Ishikawa (cell line): ENCODE data around the gene ASS1.

Source experiments
- CEBPB ChIP-seq: IDR thresholded peaks from 2 replicates; pipeline ENCODE4 v1.6.1; 2012
- CREB1 ChIP-seq: IDR thresholded peaks from 2 replicates; pipeline ENCODE4 v1.6.1; 2012; ENCODE audit warnings: low read depth
- EGR1 ChIP-seq: IDR thresholded peaks from 2 replicates; pipeline ENCODE4 v1.6.1; 2012
- EP300 ChIP-seq: IDR thresholded peaks from 2 replicates; pipeline ENCODE4 v1.6.1; 2012; ENCODE audit warnings: borderline replicate concordance
- FOXM1 ChIP-seq: IDR thresholded peaks from 2 replicates; pipeline ENCODE4 v1.6.1; 2012; ENCODE audit warnings: low read depth, borderline replicate concordance
- NFIC ChIP-seq: IDR thresholded peaks from 2 replicates; pipeline ENCODE4 v1.6.1; 2012
- RAD21 ChIP-seq: IDR thresholded peaks from 2 replicates; pipeline ENCODE4 v1.6.1; 2012; ENCODE audit warnings: low read depth
- TAF1 ChIP-seq: IDR thresholded peaks from 2 replicates; pipeline ENCODE4 v1.6.1; 2012; ENCODE audit warnings: low read depth, mild to moderate bottlenecking
- TCF12 ChIP-seq: IDR thresholded peaks from 2 replicates; pipeline ENCODE4 v1.6.1; 2012; ENCODE audit warnings: low read depth
- TEAD4 ChIP-seq: IDR thresholded peaks from 2 replicates; pipeline ENCODE4 v1.6.1; 2012
- YY1 ChIP-seq: IDR thresholded peaks from 2 replicates; pipeline ENCODE4 v1.6.1; 2012; ENCODE audit warnings: low read depth
- ZBTB7A ChIP-seq: IDR thresholded peaks from 2 replicates; pipeline ENCODE4 v1.6.1; 2012; ENCODE audit warnings: low read depth
- TF ChIP-seq, protein P1 (sequence below): IDR thresholded peaks from 2 replicates; pipeline ENCODE4 v1.6.1; 2012
- TF ChIP-seq, protein P2 (sequence below): IDR thresholded peaks from 2 replicates; pipeline ENCODE4 v1.6.1; 2012; ENCODE audit warnings: low read depth, mild to moderate bottlenecking
- TF ChIP-seq, protein P3 (sequence below): IDR thresholded peaks from 2 replicates; pipeline ENCODE4 v1.6.1; 2012

The ASS1 gene

DNA sequence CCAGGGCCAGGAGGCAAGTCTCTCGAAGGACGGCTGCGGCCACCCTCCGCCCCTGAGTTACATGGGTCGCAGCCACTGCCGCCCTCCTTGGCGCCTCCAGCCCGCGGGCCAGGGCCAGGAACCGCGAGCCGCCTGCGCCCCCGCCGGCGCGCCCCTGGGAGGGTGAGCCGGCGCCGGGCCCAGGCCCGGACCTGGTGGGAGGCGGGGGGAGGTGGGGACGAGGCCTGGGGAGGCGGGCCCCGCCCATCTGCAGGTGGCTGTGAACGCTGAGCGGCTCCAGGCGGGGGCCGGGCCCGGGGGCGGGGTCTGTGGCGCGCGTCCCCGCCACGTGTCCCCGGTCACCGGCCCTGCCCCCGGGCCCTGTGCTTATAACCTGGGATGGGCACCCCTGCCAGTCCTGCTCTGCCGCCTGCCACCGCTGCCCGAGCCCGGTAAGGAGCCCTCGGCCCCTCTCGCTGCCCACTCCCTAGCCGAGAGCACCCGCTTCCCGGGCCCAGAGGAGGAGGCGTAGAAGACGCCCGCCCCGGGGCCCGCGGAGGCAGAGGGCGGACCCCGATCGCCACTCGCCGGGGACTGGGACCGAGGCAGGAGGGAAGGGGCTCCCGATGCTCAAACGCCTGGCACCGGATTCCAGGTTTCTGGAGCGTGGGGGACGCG is at the start of gene ASS1:
Gene ASS1 (plus strand): TSS at position 397 of the 657 bp plus-strand sequence. CDS start 7,268 bp downstream, outside the sequence.
- TF ChIP-seq CREB1: no peak
- no peak for TF ChIP-seq TCF12
- no peak for TF ChIP-seq NFIC
- TF ChIP-seq, protein P1, sequence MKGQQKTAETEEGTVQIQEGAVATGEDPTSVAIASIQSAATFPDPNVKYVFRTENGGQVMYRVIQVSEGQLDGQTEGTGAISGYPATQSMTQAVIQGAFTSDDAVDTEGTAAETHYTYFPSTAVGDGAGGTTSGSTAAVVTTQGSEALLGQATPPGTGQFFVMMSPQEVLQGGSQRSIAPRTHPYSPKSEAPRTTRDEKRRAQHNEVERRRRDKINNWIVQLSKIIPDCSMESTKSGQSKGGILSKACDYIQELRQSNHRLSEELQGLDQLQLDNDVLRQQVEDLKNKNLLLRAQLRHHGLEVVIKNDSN: peak; percentile 88
- TF ChIP-seq, protein P2, sequence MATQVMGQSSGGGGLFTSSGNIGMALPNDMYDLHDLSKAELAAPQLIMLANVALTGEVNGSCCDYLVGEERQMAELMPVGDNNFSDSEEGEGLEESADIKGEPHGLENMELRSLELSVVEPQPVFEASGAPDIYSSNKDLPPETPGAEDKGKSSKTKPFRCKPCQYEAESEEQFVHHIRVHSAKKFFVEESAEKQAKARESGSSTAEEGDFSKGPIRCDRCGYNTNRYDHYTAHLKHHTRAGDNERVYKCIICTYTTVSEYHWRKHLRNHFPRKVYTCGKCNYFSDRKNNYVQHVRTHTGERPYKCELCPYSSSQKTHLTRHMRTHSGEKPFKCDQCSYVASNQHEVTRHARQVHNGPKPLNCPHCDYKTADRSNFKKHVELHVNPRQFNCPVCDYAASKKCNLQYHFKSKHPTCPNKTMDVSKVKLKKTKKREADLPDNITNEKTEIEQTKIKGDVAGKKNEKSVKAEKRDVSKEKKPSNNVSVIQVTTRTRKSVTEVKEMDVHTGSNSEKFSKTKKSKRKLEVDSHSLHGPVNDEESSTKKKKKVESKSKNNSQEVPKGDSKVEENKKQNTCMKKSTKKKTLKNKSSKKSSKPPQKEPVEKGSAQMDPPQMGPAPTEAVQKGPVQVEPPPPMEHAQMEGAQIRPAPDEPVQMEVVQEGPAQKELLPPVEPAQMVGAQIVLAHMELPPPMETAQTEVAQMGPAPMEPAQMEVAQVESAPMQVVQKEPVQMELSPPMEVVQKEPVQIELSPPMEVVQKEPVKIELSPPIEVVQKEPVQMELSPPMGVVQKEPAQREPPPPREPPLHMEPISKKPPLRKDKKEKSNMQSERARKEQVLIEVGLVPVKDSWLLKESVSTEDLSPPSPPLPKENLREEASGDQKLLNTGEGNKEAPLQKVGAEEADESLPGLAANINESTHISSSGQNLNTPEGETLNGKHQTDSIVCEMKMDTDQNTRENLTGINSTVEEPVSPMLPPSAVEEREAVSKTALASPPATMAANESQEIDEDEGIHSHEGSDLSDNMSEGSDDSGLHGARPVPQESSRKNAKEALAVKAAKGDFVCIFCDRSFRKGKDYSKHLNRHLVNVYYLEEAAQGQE: no peak
- TF ChIP-seq TAF1: peak; percentile 66
- TF ChIP-seq EGR1: peak; percentile 64
- peak; percentile 55; the same call in 1 of the 2 replicates for TF ChIP-seq ZBTB7A
- TF ChIP-seq, protein P3, sequence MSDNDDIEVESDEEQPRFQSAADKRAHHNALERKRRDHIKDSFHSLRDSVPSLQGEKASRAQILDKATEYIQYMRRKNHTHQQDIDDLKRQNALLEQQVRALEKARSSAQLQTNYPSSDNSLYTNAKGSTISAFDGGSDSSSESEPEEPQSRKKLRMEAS: peak; percentile 73; the same call in 1 of the 2 replicates

DNA sequence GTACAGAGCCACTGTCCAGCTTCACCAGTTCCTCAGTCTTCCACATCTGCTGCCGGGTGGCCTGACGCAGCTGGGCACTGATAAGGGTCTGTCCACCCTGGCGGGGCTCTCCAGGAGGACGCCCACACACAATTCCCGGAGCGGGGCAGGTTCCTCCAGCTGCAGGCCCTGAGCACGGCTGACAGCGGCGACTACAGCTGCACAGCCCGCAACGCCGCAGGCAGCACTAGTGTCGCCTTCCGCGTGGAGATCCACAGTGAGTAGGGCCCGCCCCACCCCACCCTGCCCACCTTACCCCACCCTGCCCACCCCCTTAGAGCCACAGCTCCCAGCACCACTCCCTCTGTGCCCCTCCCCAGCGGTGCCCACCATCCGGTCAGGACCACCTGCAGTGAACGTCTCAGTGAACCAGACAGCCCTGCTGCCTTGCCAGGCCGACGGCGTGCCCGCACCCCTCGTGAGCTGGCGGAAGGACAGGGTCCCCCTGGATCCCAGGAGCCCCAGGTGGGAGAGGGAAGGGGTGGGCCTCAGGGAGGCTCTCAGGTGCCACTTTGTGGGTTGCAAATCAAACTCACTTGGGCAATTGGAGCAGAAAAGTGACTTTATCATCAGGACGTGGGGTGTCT is 48.8 kb upstream of the ASS1 start:
- TF ChIP-seq NFIC: no peak
- TF ChIP-seq TEAD4: no peak
- TF ChIP-seq FOXM1: no peak
- no peak for TF ChIP-seq ZBTB7A
- TF ChIP-seq, protein P2: no peak
- no peak for TF ChIP-seq RAD21
- TF ChIP-seq EP300: no peak
- no peak for TF ChIP-seq CREB1
- no peak for TF ChIP-seq TAF1
- TF ChIP-seq CEBPB: no peak
- TF ChIP-seq EGR1: no peak
- TF ChIP-seq YY1: no peak
- TF ChIP-seq, protein P1: no peak
- TF ChIP-seq, protein P3: no peak
- no peak for TF ChIP-seq TCF12

DNA sequence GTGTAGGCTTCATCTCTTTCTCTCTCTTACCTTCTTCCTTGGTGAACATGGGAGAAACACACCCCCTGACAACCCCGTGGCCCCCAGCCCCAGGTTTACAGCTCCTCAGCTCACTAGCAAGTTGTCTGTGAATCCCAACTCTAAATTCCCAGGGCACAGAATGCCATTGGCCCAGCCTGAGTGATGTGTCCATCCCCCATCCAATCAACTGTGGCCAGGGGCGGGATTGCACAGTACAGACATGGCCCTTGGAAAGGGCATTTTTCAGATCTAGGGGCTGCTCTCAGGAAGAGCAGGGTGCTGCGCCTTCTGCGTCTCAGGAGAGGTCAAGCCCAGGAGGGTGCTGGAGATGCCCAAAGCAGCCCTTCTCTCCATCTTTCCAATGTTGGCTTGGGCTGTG is 48.2 kb upstream of the ASS1 start:
- no peak for TF ChIP-seq TEAD4
- TF ChIP-seq FOXM1: no peak
- TF ChIP-seq ZBTB7A: no peak
- TF ChIP-seq, protein P3: no peak
- no peak for TF ChIP-seq YY1
- TF ChIP-seq TAF1: no peak
- no peak for TF ChIP-seq EGR1
- TF ChIP-seq CEBPB: no peak
- no peak for TF ChIP-seq TCF12
- no peak for TF ChIP-seq RAD21

DNA sequence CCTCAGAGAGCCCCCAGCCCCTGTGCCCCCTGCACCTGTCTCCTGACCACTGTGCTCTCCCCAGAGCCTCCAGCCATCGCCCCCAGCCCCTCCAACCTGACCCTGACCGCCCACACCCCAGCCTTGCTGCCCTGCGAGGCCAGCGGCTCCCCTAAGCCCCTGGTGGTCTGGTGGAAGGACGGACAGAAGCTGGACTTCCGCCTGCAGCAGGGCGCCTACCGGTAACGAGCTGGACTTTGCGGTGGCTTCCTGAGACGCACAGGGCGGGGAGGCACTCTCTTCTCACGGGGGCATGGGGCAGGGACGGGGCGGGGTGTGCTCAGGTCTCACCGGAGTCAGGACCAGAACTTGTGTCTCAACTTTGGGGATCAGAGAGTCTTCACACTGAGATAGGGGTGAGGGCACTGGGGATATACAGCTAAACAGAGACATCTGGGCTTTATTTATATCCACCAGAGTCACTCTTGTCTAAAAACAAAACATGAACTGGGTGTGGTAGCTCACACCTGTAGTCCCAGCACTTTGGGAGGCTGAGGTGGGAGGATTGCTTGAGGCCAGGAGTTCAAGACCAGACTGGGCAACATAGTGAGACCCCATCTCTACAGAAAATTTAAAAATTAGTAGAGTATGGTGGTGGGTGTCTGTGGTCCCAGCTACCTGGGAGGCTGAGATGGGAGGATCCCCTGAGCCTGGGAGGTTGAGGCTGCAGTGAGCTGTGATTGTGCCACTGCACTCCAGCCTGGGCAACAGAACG is 46.1 kb upstream of the ASS1 start:
- TF ChIP-seq CEBPB: no peak
- TF ChIP-seq, protein P2: no peak
- no peak for TF ChIP-seq EGR1
- no peak for TF ChIP-seq NFIC
- no peak for TF ChIP-seq CREB1
- no peak for TF ChIP-seq EP300
- TF ChIP-seq FOXM1: no peak
- no peak for TF ChIP-seq TEAD4
- TF ChIP-seq, protein P3: no peak
- TF ChIP-seq RAD21: no peak
- TF ChIP-seq TAF1: no peak
- no peak for TF ChIP-seq YY1
- no peak for TF ChIP-seq TCF12
